Stimulated activated naive CD8-positive, alpha-beta T cell treated with anti-CD3 and anti-CD28 coated beads, Interleukin-15, Interleukin-2, amounts not matched to agents 100 ng/mL and 50 ng/mL, for 24 hours (primary cell): ENCODE data around the gene PRRC1.
"Not testable (repeated sequence)": the region's sequence is repeated elsewhere in the genome, so short reads cannot be mapped to it uniquely, and the experiment has no call there.

Experiments
- H3K27ac Mint-ChIP-seq: one replicate; pipeline ENCODE4 v1.8.0; 2021; ENCODE audit warnings: mild to moderate bottlenecking, mixed read lengths
- H3K27me3 Mint-ChIP-seq: one replicate; pipeline ENCODE4 v1.8.0; 2021; ENCODE audit warnings: mixed read lengths
- H3K36me3 Mint-ChIP-seq: one replicate; pipeline ENCODE4 v1.8.0; 2021; ENCODE audit warnings: low read depth, mixed read lengths
- H3K4me1 Mint-ChIP-seq: one replicate; pipeline ENCODE4 v1.8.0; 2021; ENCODE audit warnings: low read depth, mixed read lengths
- H3K4me3 Mint-ChIP-seq: one replicate; pipeline ENCODE4 v1.8.0; 2021; ENCODE audit warnings: mild to moderate bottlenecking, mixed read lengths
- H3K9me3 Mint-ChIP-seq: one replicate; pipeline ENCODE4 v1.8.0; 2021; ENCODE audit warnings: mixed read lengths

The PRRC1 gene

GRCh38 chr5:127562252-127562651 is 44.8 kb downstream of the PRRC1 start:
- Mint-ChIP-seq H3K4me1 (no peaks in the 10 kb centered on the region), H3K9me3 (no peaks in the 10 kb centered on the region), H3K36me3 (peaks cover 9% of the 10 kb centered on the region), H3K4me3 (no peak overlapping the region), H3K27ac (no peak overlapping the region), H3K27me3 (no peaks in the 10 kb centered on the region)

GRCh38 chr5:127563136-127563535 is 45.7 kb downstream of the PRRC1 start:
- Mint-ChIP-seq H3K9me3 (no peaks in the 10 kb centered on the region), H3K36me3 (peaks cover 9% of the 10 kb centered on the region), H3K27me3 (no peaks in the 10 kb centered on the region), H3K4me3 (no peak overlapping the region), H3K4me1 (no peaks in the 10 kb centered on the region), H3K27ac (no peak overlapping the region)

GRCh38 chr5:127564002-127564769 is 46.7 kb downstream of the PRRC1 start:
- Mint-ChIP-seq H3K27me3 (no peaks in the 10 kb centered on the region), H3K36me3 (peaks cover 2% of the 10 kb centered on the region), H3K27ac (no peak overlapping the region), H3K9me3 (no peaks in the 10 kb centered on the region), H3K4me1 (no peaks in the 10 kb centered on the region), H3K4me3 (no peak overlapping the region)

GRCh38 chr5:127565586-127566270 is 48.3 kb downstream of the PRRC1 start:
- no peaks in the 10 kb centered on the region for H3K36me3 Mint-ChIP-seq
- H3K9me3 Mint-ChIP-seq, result no peaks in the 10 kb centered on the region
- no peak overlapping the region for H3K4me3 Mint-ChIP-seq
- peaks cover 4% of the 10 kb centered on the region for H3K27me3 Mint-ChIP-seq
- H3K27ac Mint-ChIP-seq, result no peak overlapping the region
- H3K4me1 Mint-ChIP-seq, result no peaks in the 10 kb centered on the region

GRCh38 chr5:127567026-127567768 is 49.8 kb downstream of the PRRC1 start:
- Mint-ChIP-seq H3K36me3 (no peaks in the 10 kb centered on the region), H3K4me1 (no peaks in the 10 kb centered on the region), H3K27ac (no peak overlapping the region), H3K9me3 (no peaks in the 10 kb centered on the region), H3K4me3 (no peak overlapping the region), H3K27me3 (peaks cover 9% of the 10 kb centered on the region)

GRCh38 chr5:127568166-127568565 is 50.7 kb downstream of the PRRC1 start:
- peaks cover 9% of the 10 kb centered on the region for H3K27me3 Mint-ChIP-seq
- no peaks in the 10 kb centered on the region for H3K4me1 Mint-ChIP-seq
- H3K27ac Mint-ChIP-seq, result no peak overlapping the region
- H3K9me3 Mint-ChIP-seq, result no peaks in the 10 kb centered on the region
- H3K36me3 Mint-ChIP-seq, result no peaks in the 10 kb centered on the region
- H3K4me3 Mint-ChIP-seq, result no peak overlapping the region

GRCh38 chr5:127569471-127569870 is 52.0 kb downstream of the PRRC1 start:
- H3K4me3 Mint-ChIP-seq, H3K27me3 Mint-ChIP-seq, H3K27ac Mint-ChIP-seq, H3K36me3 Mint-ChIP-seq, H3K4me1 Mint-ChIP-seq, H3K9me3 Mint-ChIP-seq: not testable (repeated sequence)

- Mint-ChIP-seq H3K27me3 (peaks cover 16% of the 10 kb centered on the region), H3K27ac (no peak overlapping the region), H3K4me3 (no peak overlapping the region), H3K9me3 (peaks cover 11% of the 10 kb centered on the region), H3K4me1 (no peaks in the 10 kb centered on the region), H3K36me3 (no peaks in the 10 kb centered on the region)
Observed at GRCh38 chr5:127571314-127572131, 54.1 kb downstream of the PRRC1 start.

GRCh38 chr5:127572930-127573329 is 55.5 kb downstream of the PRRC1 start:
- Mint-ChIP-seq H3K27ac (no peak overlapping the region), H3K36me3 (no peaks in the 10 kb centered on the region), H3K9me3 (peaks cover 11% of the 10 kb centered on the region), H3K27me3 (peaks cover 16% of the 10 kb centered on the region), H3K4me1 (no peaks in the 10 kb centered on the region), H3K4me3 (no peak overlapping the region)

GRCh38 chr5:127574852-127575679 is 57.6 kb downstream of the PRRC1 start:
- Mint-ChIP-seq H3K4me1 (no peaks in the 10 kb centered on the region), H3K27me3 (peaks cover 19% of the 10 kb centered on the region), H3K27ac (no peak overlapping the region), H3K36me3 (no peaks in the 10 kb centered on the region), H3K9me3 (peaks cover 11% of the 10 kb centered on the region), H3K4me3 (no peak overlapping the region)

GRCh38 chr5:127577458-127577857 is 60.0 kb downstream of the PRRC1 start:
- Mint-ChIP-seq H3K27me3 (peaks cover 15% of the 10 kb centered on the region), H3K36me3 (no peaks in the 10 kb centered on the region), H3K27ac (no peak overlapping the region), H3K9me3 (peaks cover 11% of the 10 kb centered on the region), H3K4me1 (no peaks in the 10 kb centered on the region), H3K4me3 (no peak overlapping the region)

- H3K4me1 Mint-ChIP-seq, result no peaks in the 10 kb centered on the region
- H3K4me3 Mint-ChIP-seq, result no peak overlapping the region
- H3K27me3 Mint-ChIP-seq, result peaks cover 8% of the 10 kb centered on the region
Observed at GRCh38 chr5:127580731-127581130, 63.3 kb downstream of the PRRC1 start.

GRCh38 chr5:127581450-127581849 is 64.0 kb downstream of the PRRC1 start:
- Mint-ChIP-seq H3K36me3 (no peaks in the 10 kb centered on the region), H3K27me3 (peaks cover 8% of the 10 kb centered on the region), H3K4me3 (no peak overlapping the region), H3K4me1 (no peaks in the 10 kb centered on the region), H3K9me3 (no peaks in the 10 kb centered on the region), H3K27ac (peak overlapping the region; percentile 45)

More at GRCh38 chr5:127580731-127581130, 63.3 kb downstream of the PRRC1 start:
- no peaks in the 10 kb centered on the region for H3K36me3 Mint-ChIP-seq
- H3K9me3 Mint-ChIP-seq, result no peaks in the 10 kb centered on the region
- no peak overlapping the region for H3K27ac Mint-ChIP-seq
